ENCODE measurements around the gene RPL32. TPM values are rescaled to one million over a fixed set of nuclear protein-coding genes. Genes with fewer than 3 reads are reported as not detected.

Gene RPL32
- total RNA-seq, 1 donor from 2014 or later, result 1,821 TPM

DNA sequence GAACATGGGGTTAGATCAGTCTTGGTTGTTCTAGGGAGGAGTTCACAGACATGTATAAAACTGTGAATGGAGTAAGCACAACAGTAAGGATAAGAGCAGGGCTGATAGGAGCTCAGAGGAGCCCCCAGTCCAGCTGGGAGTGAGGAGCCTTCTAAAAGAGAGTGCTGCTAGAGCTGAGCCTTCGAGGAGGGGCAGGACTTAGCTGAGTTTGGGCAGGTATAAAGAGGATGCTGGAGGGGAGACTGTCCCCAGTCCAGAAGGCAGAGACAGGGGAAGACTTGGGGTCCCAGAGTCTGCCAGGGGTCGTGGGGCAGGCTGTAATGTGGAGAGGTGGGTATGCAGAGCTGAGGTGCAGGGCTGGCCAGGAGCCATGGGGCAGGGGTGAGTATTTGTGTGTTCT lies 32.8 kb downstream of the RPL32 start:
- no peak for DNase-seq (ENCODE audit: low spot score in 2 of 2)
- Histone ChIP-seq H3K27me3 (no peaks in the 10 kb centered on the region), H3K27ac (peak overlapping the region in 1 of 2 donors; percentile 41), H3K4me1 (peaks cover 0 to 11% of the 10 kb centered on the region in 2 donors), H3K9me3 (no peaks in the 10 kb centered on the region), H3K36me3 (peaks cover 7 to 39% of the 10 kb centered on the region in 2 donors), H3K4me3 (no peak overlapping the region)
- TF ChIP-seq, protein P1, sequence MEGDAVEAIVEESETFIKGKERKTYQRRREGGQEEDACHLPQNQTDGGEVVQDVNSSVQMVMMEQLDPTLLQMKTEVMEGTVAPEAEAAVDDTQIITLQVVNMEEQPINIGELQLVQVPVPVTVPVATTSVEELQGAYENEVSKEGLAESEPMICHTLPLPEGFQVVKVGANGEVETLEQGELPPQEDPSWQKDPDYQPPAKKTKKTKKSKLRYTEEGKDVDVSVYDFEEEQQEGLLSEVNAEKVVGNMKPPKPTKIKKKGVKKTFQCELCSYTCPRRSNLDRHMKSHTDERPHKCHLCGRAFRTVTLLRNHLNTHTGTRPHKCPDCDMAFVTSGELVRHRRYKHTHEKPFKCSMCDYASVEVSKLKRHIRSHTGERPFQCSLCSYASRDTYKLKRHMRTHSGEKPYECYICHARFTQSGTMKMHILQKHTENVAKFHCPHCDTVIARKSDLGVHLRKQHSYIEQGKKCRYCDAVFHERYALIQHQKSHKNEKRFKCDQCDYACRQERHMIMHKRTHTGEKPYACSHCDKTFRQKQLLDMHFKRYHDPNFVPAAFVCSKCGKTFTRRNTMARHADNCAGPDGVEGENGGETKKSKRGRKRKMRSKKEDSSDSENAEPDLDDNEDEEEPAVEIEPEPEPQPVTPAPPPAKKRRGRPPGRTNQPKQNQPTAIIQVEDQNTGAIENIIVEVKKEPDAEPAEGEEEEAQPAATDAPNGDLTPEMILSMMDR (IDR thresholded peaks at IDR 0.05), result no peak
- intact Hi-C loops (cut with DNase I), result no loop called here

DNA sequence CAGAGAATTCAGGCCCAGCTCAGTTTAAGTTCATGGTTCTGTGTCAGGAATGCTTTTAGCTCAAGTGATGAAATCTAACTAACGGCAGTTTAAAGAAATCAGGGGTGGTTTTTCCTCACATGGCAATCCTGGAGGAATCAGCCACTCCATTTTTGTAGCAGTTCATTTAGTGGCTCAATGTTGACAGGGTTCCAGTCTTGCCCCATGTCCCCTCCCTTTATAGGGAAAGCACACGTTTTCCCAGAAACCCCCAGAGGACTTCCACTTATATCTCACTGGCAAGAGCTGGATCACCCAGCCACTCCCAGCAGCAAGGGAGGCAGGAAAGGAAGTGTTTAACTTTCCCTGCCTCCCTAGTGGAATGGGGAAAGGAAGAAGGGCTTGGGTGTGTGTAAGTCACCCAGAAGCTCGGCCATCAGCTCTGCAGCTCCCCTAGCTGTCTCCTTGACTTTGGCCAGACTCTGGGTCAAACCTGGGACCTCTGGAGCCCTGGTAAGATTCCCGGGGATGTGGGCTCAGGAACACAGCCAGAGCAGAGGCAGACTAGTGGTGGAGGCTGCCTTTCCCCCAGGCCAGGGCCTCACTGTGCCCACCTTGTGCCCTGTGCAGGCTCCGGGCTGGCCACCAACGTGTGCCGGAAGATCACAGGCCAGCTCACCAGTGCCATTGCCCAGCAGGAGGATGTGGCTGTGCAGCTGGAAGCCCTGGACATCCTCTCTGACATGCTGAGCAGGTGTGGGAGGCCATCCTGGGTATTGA lies 33.6 kb downstream of the RPL32 start:
- H3K27ac ChIP-seq, result peak overlapping the region; percentile 38 to 41
- H3K4me3 ChIP-seq, result no peak overlapping the region
- H3K4me1 ChIP-seq, result peaks cover 0 to 11% of the 10 kb centered on the region in 2 donors
- DNase-seq (ENCODE audit: low spot score in 2 of 2), result no peak
- peaks cover 7 to 36% of the 10 kb centered on the region in 2 donors for H3K36me3 ChIP-seq
- intact Hi-C loops (cut with DNase I), result no loop called here
- no peaks in the 10 kb centered on the region for H3K27me3 ChIP-seq
- no peaks in the 10 kb centered on the region for H3K9me3 ChIP-seq
- TF ChIP-seq, protein P1 (IDR thresholded peaks at IDR 0.05), result no peak

DNA sequence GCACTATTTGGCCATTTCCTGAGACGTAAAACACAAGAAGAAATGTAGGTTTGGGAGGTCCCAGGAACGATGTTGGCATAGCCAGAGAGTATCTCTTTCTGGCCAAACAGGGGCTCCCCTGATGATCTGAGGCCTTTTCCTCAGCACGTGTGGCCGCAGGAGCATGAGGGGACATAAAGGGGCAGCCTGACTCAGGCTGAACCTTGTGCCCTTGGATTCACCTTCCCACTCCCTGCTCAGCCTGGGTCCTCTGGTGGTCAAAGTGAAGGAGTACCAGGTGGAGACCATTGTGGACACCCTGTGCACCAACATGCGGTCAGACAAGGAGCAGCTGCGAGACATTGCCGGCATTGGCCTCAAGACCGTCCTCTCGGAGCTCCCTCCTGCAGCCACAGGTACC lies 34.3 kb downstream of the RPL32 start:
- TF ChIP-seq, protein P1 (IDR thresholded peaks at IDR 0.05), result no peak
- Histone ChIP-seq H3K36me3 (peaks cover 7 to 35% of the 10 kb centered on the region in 2 donors), H3K27me3 (no peaks in the 10 kb centered on the region), H3K4me1 (peaks cover 0 to 11% of the 10 kb centered on the region in 2 donors), H3K9me3 (no peaks in the 10 kb centered on the region), H3K4me3 (no peak overlapping the region), H3K27ac (peak overlapping the region in 1 of 2 donors; percentile 38)
- intact Hi-C loops (cut with DNase I), result no loop called here
- no peak for DNase-seq (ENCODE audit: low spot score in 2 of 2)

DNA sequence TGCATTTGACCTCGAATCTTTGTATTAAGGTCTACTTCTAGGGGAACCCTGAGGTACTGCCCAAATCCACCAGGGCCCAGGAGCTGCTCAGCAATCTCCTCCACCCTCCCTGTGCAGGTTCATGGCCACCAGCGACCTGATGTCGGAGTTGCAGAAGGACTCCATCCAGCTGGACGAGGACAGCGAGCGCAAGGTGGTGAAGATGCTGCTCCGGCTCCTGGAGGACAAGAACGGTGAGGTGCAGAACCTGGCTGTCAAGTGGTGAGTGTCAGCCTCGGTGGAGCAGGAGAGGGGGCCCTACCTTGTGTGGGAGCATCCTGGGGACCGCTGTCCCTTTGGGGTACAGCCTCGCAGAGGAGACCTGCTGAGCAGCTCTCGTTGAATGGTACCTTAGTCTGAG lies 38.0 kb downstream of the RPL32 start:
- H3K27ac ChIP-seq, result no peak overlapping the region
- no peaks in the 10 kb centered on the region for H3K9me3 ChIP-seq
- intact Hi-C loops (cut with DNase I), result no loop called here
- TF ChIP-seq, protein P1 (IDR thresholded peaks at IDR 0.05), result no peak
- H3K27me3 ChIP-seq, result no peaks in the 10 kb centered on the region
- DNase-seq (ENCODE audit: low spot score in 2 of 2), result no peak
- H3K36me3 ChIP-seq, result peaks cover 7 to 35% of the 10 kb centered on the region in 2 donors
- H3K4me3 ChIP-seq, result no peak overlapping the region
- peaks cover 0 to 3% of the 10 kb centered on the region in 2 donors for H3K4me1 ChIP-seq

DNA sequence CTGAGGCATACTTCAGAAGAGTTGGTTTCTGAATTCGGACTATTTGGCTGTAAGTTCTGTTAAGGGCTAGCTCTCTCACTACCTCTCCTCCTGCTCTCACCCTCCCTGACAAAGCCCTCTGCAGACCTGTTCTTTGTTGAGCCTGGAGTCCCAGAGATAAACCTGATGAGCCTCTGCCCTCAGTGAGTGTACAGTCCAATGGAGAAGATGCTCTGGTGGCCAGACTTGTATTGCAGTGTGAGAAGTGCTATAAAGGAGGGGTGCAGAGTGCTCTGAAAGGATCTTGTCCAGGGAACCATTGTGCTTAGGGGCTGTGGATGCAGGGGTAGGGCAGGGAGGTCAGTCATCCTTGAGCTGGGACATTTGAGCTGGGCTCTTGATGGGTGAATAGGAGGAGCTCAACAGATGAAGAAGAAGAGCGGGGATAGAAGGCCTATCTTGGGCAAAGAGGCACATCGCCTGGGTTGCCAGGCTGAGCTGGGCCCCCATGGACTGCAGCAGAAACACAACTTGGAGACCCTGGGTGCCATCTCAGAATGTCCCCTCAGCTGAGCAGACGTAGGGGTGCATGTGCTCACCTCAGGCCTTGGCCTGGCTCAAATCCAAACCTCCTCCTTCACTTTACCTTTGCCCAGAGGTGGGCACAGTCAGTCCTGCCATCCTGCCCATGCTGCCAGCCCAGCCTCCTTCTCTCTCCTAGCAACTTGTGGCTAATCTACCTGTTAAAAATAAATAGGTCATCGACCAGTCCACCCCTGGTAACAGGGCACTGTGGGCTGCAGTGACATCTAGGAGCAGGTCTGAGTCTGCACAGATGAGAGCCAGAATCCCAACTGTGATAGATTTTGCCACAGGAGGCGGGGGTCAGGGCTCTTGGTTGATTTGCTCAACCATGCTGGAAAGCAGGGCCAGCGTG lies 41.6 kb downstream of the RPL32 start:
- Histone ChIP-seq H3K27me3 (no peaks in the 10 kb centered on the region), H3K9me3 (no peaks in the 10 kb centered on the region), H3K4me1 (peaks cover 3 to 13% of the 10 kb centered on the region in 2 donors), H3K4me3 (no peak overlapping the region), H3K36me3 (peaks cover 7 to 16% of the 10 kb centered on the region in 2 donors), H3K27ac (peak overlapping the region; percentile 93 to 95)
- intact Hi-C loops (cut with DNase I), result loop anchor here (5.0 kb wide), 2 partner anchors 93 to 242 kb away; partner anchors contain the start of gene MKRN2
- TF ChIP-seq, protein P1 (IDR thresholded peaks at IDR 0.05), result no peak
- no peak for DNase-seq (ENCODE audit: low spot score in 2 of 2)
